ENCODE measurements around the gene FAM180A. TPM values are rescaled to one million over a fixed set of nuclear protein-coding genes. Genes with fewer than 3 reads are reported as not detected.

The FAM180A gene
- total and polyA plus RNA-seq, 9 of the 15 experiments (the other 6 are each of a cell fraction or from before 2014, with no cell fraction given) = not detected

- Histone ChIP-seq H3K79me2 (ENCODE audit: control insufficient read depth, insufficient read depth, low read length) (no peaks in the 10 kb centered on the region), H3K27ac (ENCODE audit: extremely low read depth, low read depth, low read length) (no peak overlapping the region), H3K9ac (ENCODE audit: insufficient read depth in 1 of 2, low read depth in 2 of 2, low read length in 2 of 2) (no peak overlapping the region), H3K36me3 (ENCODE audit: control insufficient read depth, insufficient read depth, low read length) (no peaks in the 10 kb centered on the region), H3K9me3 (replicated peaks; ENCODE audit: control insufficient read depth, insufficient read depth, low read depth, low read length) (no peaks in the 10 kb centered on the region), H3K4me2 (ENCODE audit: insufficient read depth, low read length) (no peak overlapping the region), H3K27me3 (ENCODE audit: control insufficient read depth in 2 of 2, insufficient read depth in 2 of 2, low read length in 2 of 2) (peaks cover 39 to 55% of the 10 kb centered on the region in 2 experiments; a peak in 4 of 5 replicates), H3K4me3 (no peak overlapping the region), H2AFZ (ENCODE audit: low read depth, low read length) (no peak overlapping the region), H4K20me1 (replicated peaks; ENCODE audit: control insufficient read depth, insufficient read depth, low read length) (no peaks in the 10 kb centered on the region), H3K4me1 (replicated peaks in 1 of 2; ENCODE audit: control insufficient read depth in 2 of 2, insufficient read depth in 2 of 2, low read length in 2 of 2) (no peaks in the 10 kb centered on the region), H3K9me1 (ENCODE audit: control insufficient read depth, insufficient read depth, low read length) (no peaks in the 10 kb centered on the region)
- ATAC-seq (no peak; the same call in 2 of the 3 replicates), FAIRE-seq (no peak), DNase-seq (ENCODE audit: extremely low read depth in 1 of 4, low spot score in 3 of 4) (no peak)
- 3% methylated on average over 14 of the region's 14 CpGs for WGBS (ENCODE audit: insufficient coverage, low coverage, missing lambda C conversion rate)
- CTCF ChIA-PET (ENCODE audit: low intra/inter-chr PET ratio) = no interaction called here
- intact Hi-C loops (cut with micrococcal nuclease) (no loop called here), in situ Hi-C loops (cut with MboI) (no loop called here)
- POLR2A ChIA-PET = interaction anchor here (0.5 to 1.4 kb wide), 5 partner anchors 11 to 553 kb away, joined by 3 to 4 read pairs (median 3); no protein-coding TSS in a partner anchor
- BruUV-seq (replicated peaks) = no TSS peak
- TF ChIP-seq GABPB2 (CRISPR knock-in tag; conservative IDR thresholded peaks at IDR 0.05) (no peak), ARID1B (IDR thresholded peaks at IDR 0.05) (no peak), THRA (IDR thresholded peaks at IDR 0.05) (no peak), MITF (IDR thresholded peaks at IDR 0.05) (no peak), GATA2 (CRISPR knock-in tag; IDR thresholded peaks at IDR 0.05) (no peak), KDM5B (IDR thresholded peaks at IDR 0.05; ENCODE audit: insufficient replicate concordance, low read depth, low read length) (no peak), ARID2 (IDR thresholded peaks at IDR 0.05) (no peak), ZNF780A (CRISPR knock-in tag; IDR thresholded peaks at IDR 0.05) (no peak), PTRF (tag; IDR thresholded peaks at IDR 0.05) (no peak), ZNF639 (CRISPR knock-in tag; conservative IDR thresholded peaks at IDR 0.05 in 1 of 2, IDR thresholded peaks at IDR 0.05 in 1 of 2) (no peak), MTA2 (IDR thresholded peaks at IDR 0.05; ENCODE audit: low read depth) (no peak), ZNF609 (CRISPR knock-in tag; IDR thresholded peaks at IDR 0.05; ENCODE audit: borderline replicate concordance) (no peak)
These were observed 4.5 kb downstream of the FAM180A start for GRCh38 chr7:135743907-135744731.

Measured in K562 (cell line).